ENCODE data around the gene RNF182. TPM values are rescaled to one million over a fixed set of nuclear protein-coding genes. Genes with fewer than 3 reads are reported as not detected.
A peak's percentile ranks its signal among the peaks of the same experiment; 100 is the strongest.

RNF182 gene
- total RNA-seq, 1 donor from 2014 or later: 2.8 TPM

DNA sequence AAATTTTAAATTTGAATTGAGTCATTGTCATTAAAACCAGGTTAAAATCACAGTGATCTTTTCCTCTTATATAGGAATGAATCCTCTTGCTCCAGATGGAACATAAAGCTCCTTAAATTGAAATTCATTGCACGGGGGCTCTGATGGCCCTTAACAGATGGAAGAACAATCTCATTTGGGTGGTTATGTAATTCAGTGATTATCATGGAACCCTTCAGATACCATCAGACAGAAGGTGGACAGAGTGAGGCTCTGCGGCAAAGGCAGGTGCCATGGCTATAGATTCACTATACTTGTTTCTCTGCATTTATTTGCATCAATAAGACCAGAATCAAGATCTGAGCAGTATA, 17.8 kb upstream of the RNF182 start:
- TF ChIP-seq CTCF (conservative IDR thresholded peaks at IDR 0.05): no peak

GRCh38 chr6:13907614-13908215, 17.0 kb upstream of the RNF182 start:
- Mint-ChIP-seq H3K27me3 (peaks cover 20% of the 10 kb centered on the region), H3K9me3 (no peaks in the 10 kb centered on the region), H3K4me3 (no peak overlapping the region), H3K27ac (no peak overlapping the region), H3K4me1 (ENCODE audit: unreplicated experiment) (no peaks in the 10 kb centered on the region), H3K36me3 (no peaks in the 10 kb centered on the region)
- no peak for DNase-seq (ENCODE audit: extremely low spot score, unreplicated experiment)
- no peak for TF ChIP-seq CTCF (conservative IDR thresholded peaks at IDR 0.05)

More for the DNA sequence above, 17.8 kb upstream of the RNF182 start:
- H3K27ac Mint-ChIP-seq: no peak overlapping the region
- H3K9me3 Mint-ChIP-seq: no peaks in the 10 kb centered on the region
- no peak for DNase-seq (ENCODE audit: extremely low spot score, unreplicated experiment)
- H3K27me3 Mint-ChIP-seq: peaks cover 20% of the 10 kb centered on the region
- no peaks in the 10 kb centered on the region for H3K36me3 Mint-ChIP-seq
- no peaks in the 10 kb centered on the region for H3K4me1 Mint-ChIP-seq (ENCODE audit: unreplicated experiment)
- no peak overlapping the region for H3K4me3 Mint-ChIP-seq

- no peak for DNase-seq (ENCODE audit: extremely low spot score, unreplicated experiment)
- no peaks in the 10 kb centered on the region for H3K36me3 Mint-ChIP-seq
- peak; percentile 92 for TF ChIP-seq CTCF (conservative IDR thresholded peaks at IDR 0.05)
- H3K9me3 Mint-ChIP-seq: no peaks in the 10 kb centered on the region
- H3K27ac Mint-ChIP-seq: no peak overlapping the region
- peaks cover 2% of the 10 kb centered on the region for H3K4me1 Mint-ChIP-seq (ENCODE audit: unreplicated experiment)
- no peak overlapping the region for H3K4me3 Mint-ChIP-seq
- H3K27me3 Mint-ChIP-seq: peaks cover 20% of the 10 kb centered on the region
Observed at GRCh38 chr6:13908955-13909381, 15.8 kb upstream of the RNF182 start.

DNA sequence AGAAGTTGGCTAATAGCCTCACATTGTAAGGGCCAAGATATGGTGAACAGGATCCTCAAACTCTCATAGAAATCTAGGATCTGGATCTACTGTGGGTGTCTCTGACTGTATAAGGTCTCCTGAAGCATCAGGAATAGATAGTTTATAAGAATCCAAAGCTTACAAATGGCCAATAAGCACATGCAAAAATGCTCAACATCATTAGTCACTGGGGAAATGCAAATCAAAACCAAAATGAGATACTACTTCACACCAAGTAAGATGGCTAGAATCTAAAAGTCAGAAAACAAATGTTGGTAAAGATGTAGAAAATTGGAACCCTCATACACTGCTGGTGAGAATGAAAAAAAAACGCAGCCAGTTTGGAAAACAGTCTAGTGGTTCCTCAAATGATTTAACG, 14.3 kb upstream of the RNF182 start:
- H3K27ac Mint-ChIP-seq: no peak overlapping the region
- peaks cover 20% of the 10 kb centered on the region for H3K27me3 Mint-ChIP-seq
- no peak overlapping the region for H3K4me3 Mint-ChIP-seq
- no peaks in the 10 kb centered on the region for H3K36me3 Mint-ChIP-seq
- peaks cover 16% of the 10 kb centered on the region for H3K4me1 Mint-ChIP-seq (ENCODE audit: unreplicated experiment)
- no peaks in the 10 kb centered on the region for H3K9me3 Mint-ChIP-seq
- TF ChIP-seq CTCF (conservative IDR thresholded peaks at IDR 0.05): no peak
- DNase-seq (ENCODE audit: extremely low spot score, unreplicated experiment): no peak

DNA sequence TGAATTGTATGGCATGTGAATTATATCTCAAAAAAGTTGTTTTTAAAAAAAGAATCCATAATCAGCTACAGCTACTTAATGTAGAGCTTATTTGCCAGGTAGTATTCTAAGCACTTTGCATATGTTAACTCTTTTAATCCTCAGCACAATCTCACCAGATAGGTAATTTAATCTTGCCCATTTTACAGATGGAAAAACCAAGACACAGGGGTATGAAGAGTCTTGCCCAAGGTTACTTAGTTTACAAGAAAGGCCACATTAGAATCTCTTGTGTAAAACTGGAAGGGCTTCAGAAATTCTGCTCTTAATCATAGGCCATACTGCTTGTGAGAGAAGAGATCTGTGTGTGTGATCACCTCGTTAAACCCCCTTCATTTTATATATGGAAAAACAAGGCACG, 13.4 kb upstream of the RNF182 start:
- peaks cover 21% of the 10 kb centered on the region for H3K27me3 Mint-ChIP-seq
- peaks cover 23% of the 10 kb centered on the region for H3K4me1 Mint-ChIP-seq (ENCODE audit: unreplicated experiment)
- no peak overlapping the region for H3K4me3 Mint-ChIP-seq
- H3K9me3 Mint-ChIP-seq: no peaks in the 10 kb centered on the region
- H3K36me3 Mint-ChIP-seq: no peaks in the 10 kb centered on the region
- no peak overlapping the region for H3K27ac Mint-ChIP-seq
- TF ChIP-seq CTCF (conservative IDR thresholded peaks at IDR 0.05): no peak
- no peak for DNase-seq (ENCODE audit: extremely low spot score, unreplicated experiment)

Measured in type B pancreatic cell (in vitro differentiated cells).